KMS-11 (cell line): ENCODE data around the gene BORCS8.

ENCODE experiments used
- H2AFZ ChIP-seq: fragments of 200-600 bp; sonication (generic); 2 replicates; pipeline ENCODE4 v1.6.1; 2016; ENCODE audit warnings: antibody characterized with exemption, mixed run types, low read depth
- H3K27ac ChIP-seq: fragments of 200-600 bp; sonication (generic); 2 replicates; pipeline ENCODE4 v1.6.1; 2016; ENCODE audit warnings: mild to moderate bottlenecking, mixed run types
- H3K27me3 ChIP-seq: fragments of 200-600 bp; sonication (generic); 2 replicates; pipeline ENCODE4 v1.6.1; 2017; ENCODE audit warnings: mild to moderate bottlenecking, low read depth, mixed run types, moderate library complexity; ENCODE audit not compliant: insufficient read depth
- H3K36me3 ChIP-seq: fragments of 200-600 bp; sonication (generic); 2 replicates; pipeline ENCODE4 v1.6.1; 2017; ENCODE audit warnings: mild to moderate bottlenecking, mixed run types; ENCODE audit not compliant: insufficient read depth
- H3K4me1 ChIP-seq: fragments of 200-600 bp; sonication (generic); 2 replicates; pipeline ENCODE4 v1.6.1; 2016; ENCODE audit warnings: mild to moderate bottlenecking, low read depth, mixed run types; ENCODE audit not compliant: poor library complexity, severe bottlenecking
- H3K4me2 ChIP-seq: fragments of 200-600 bp; sonication (generic); 2 replicates; pipeline ENCODE4 v1.7.0; 2016; ENCODE audit warnings: mild to moderate bottlenecking, mixed run types
- H3K4me3 ChIP-seq: fragments of 200-600 bp; sonication (generic); IDR thresholded peaks from 2 replicates; pipeline ENCODE4 v1.6.1; 2017; ENCODE audit warnings: low read depth, low read length, mixed read lengths; ENCODE audit not compliant: insufficient read depth
- H3K79me2 ChIP-seq: fragments of 200-600 bp; sonication (generic); 2 replicates; pipeline ENCODE4 v1.6.1; 2016; ENCODE audit warnings: low read depth, mixed run types; ENCODE audit not compliant: insufficient read depth
- H3K9ac ChIP-seq: fragments of 200-600 bp; sonication (generic); 2 replicates; pipeline ENCODE4 v1.6.1; 2016; ENCODE audit warnings: mild to moderate bottlenecking, mixed run types
- H4K20me1 ChIP-seq: fragments of 200-600 bp; sonication (generic); 2 replicates; pipeline ENCODE4 v1.6.1; 2016; ENCODE audit warnings: mild to moderate bottlenecking, mixed run types; ENCODE audit not compliant: insufficient read depth
- TF ChIP-seq, protein P1 (sequence below): fragments of 200-600 bp; sonication (generic); conservative IDR thresholded peaks from 2 replicates; pipeline ENCODE4 v1.6.1; 2017; ENCODE audit warnings: low read depth, mild to moderate bottlenecking, antibody characterized with exemption, low read length, moderate library complexity, mixed read lengths

BORCS8 gene

DNA sequence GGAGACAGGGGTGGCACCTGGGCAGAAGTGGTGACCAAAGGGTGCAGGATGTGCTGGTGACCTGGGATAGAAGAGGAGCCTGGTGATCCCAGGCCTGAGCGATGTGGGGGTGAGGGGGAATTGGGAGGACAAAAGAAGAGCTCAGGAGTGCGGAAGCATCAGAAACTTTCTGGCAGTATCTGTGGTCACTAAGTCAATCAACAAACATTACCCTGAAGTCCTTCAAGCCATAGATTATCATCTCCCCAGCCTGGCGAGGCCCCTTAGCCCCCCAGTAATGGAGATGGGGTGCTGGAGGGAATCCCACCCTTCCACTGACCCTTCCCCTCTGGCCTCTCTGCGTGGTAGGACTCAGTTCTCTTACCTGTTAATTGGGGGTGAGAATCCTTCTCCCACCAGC, 32.4 kb downstream of the BORCS8 start:
- Histone ChIP-seq H3K4me1 (no peaks in the 10 kb centered on the region), H3K4me2 (no peak overlapping the region), H3K27me3 (no peaks in the 10 kb centered on the region), H3K79me2 (no peaks in the 10 kb centered on the region), H3K27ac (no peak overlapping the region), H3K9ac (no peak overlapping the region), H2AFZ (no peak overlapping the region), H3K4me3 (no peak overlapping the region), H3K36me3 (no peaks in the 10 kb centered on the region), H4K20me1 (no peaks in the 10 kb centered on the region)
- TF ChIP-seq, protein P1, sequence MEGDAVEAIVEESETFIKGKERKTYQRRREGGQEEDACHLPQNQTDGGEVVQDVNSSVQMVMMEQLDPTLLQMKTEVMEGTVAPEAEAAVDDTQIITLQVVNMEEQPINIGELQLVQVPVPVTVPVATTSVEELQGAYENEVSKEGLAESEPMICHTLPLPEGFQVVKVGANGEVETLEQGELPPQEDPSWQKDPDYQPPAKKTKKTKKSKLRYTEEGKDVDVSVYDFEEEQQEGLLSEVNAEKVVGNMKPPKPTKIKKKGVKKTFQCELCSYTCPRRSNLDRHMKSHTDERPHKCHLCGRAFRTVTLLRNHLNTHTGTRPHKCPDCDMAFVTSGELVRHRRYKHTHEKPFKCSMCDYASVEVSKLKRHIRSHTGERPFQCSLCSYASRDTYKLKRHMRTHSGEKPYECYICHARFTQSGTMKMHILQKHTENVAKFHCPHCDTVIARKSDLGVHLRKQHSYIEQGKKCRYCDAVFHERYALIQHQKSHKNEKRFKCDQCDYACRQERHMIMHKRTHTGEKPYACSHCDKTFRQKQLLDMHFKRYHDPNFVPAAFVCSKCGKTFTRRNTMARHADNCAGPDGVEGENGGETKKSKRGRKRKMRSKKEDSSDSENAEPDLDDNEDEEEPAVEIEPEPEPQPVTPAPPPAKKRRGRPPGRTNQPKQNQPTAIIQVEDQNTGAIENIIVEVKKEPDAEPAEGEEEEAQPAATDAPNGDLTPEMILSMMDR: no peak

DNA sequence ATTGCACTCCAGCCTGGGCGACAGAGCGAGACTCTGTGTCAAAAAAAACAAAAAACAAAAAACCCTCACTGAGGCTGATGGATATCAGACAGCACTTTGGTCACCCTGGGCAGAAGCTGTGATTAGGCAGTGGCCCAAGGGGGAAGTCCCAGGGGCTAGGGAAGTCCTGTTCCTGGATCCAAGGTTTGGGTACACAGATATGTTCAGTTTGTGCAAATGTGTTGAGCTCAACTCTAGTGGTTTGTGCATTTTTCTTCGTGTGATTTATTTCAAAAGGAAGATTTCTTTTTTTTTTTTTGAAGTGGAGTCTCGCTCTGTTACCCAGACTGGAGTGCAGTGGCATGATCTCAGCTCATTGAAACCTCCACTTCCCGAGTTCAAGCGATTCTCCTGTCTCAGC, 34.1 kb downstream of the BORCS8 start:
- Histone ChIP-seq H3K4me2 (no peak overlapping the region), H3K9ac (no peak overlapping the region), H3K4me1 (no peaks in the 10 kb centered on the region), H2AFZ (no peak overlapping the region), H3K79me2 (no peaks in the 10 kb centered on the region), H3K27me3 (no peaks in the 10 kb centered on the region), H3K27ac (no peak overlapping the region), H4K20me1 (no peaks in the 10 kb centered on the region), H3K4me3 (no peak overlapping the region), H3K36me3 (no peaks in the 10 kb centered on the region)
- TF ChIP-seq, protein P1: no peak

DNA sequence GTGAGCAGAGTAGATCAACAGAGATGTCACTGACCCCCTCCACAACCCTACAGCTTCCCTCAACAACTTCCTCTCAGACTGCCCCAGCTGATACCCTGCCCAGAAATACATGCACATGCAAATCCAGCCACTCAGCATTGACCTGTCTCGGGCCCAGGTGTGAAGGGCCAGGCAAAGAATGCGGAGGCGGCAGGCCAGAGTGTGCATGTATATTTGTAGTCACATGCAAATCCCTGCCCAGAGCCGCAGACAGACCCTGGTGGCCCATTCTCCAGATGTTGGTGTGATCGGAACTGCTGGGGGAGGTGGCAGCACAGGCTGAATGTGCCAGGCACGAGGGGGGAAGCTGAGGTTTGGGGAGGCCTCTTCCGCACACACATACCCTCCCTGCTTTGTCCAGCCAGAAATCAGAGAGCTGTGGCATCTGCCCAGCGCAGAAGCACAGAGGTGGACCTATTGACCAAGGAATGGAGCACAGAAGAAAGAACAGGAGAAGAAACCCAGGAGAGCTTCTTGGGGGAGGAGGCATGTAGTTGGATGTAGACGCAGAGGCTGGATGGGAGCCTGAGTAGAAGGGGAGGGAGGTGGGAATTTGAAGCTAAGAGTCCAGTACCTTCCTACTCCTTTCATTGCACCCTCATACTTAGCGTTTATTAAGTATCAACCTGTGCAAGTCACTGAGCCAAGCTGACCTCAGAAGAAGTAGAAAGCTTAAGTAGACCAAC, 36.3 kb downstream of the BORCS8 start:
- Histone ChIP-seq H3K4me2 (no peak overlapping the region), H3K4me1 (no peaks in the 10 kb centered on the region), H2AFZ (no peak overlapping the region), H3K27ac (no peak overlapping the region), H3K79me2 (no peaks in the 10 kb centered on the region), H3K4me3 (no peak overlapping the region), H3K9ac (no peak overlapping the region), H3K36me3 (no peaks in the 10 kb centered on the region), H3K27me3 (no peaks in the 10 kb centered on the region), H4K20me1 (no peaks in the 10 kb centered on the region)
- TF ChIP-seq, protein P1: no peak

DNA sequence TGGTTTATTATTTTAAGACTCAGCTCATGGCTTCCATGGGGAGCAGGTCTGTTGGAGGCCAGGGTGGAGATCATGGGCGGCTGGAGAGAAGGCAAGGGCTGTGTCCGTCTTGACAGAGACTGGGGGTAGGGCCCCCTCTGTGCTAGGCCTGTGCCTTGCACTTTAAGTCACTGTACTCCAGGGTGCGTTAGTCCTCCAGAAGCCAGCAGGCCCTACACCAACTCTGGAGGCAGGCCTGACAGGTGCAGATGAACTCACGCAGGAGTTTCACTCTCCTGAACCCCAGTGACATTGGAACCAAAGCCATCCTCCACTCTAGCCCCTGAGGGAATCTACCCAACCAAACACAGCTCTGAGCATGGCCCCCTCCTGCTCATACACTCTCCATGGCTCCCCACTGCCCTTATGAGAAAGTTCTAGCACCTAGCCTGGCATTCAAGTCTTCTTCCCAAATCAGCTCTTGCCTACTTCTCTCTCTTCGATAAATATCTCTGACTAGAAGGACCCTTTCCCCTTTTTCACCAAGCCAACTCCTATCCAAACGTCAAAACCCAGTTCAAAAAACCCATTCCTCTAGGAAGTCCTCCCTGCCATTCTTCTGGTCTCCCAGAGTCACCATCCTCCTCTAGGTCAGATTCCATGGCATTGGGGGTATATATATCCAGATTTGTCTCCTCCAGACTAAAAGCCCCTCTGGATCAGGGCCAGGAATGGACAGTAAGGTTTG, 37.0 kb downstream of the BORCS8 start:
- H4K20me1 ChIP-seq: no peaks in the 10 kb centered on the region
- no peak overlapping the region for H3K4me2 ChIP-seq
- no peak overlapping the region for H2AFZ ChIP-seq
- H3K27me3 ChIP-seq: no peaks in the 10 kb centered on the region
- no peak overlapping the region for H3K4me3 ChIP-seq
- no peak overlapping the region for H3K27ac ChIP-seq
- H3K79me2 ChIP-seq: no peaks in the 10 kb centered on the region
- H3K9ac ChIP-seq: no peak overlapping the region
- TF ChIP-seq, protein P1: no peak
- no peaks in the 10 kb centered on the region for H3K36me3 ChIP-seq
- H3K4me1 ChIP-seq: no peaks in the 10 kb centered on the region
